WTC11 (cell line): ENCODE results near the gene ADGRL2. TPM values are rescaled to one million over a fixed set of nuclear protein-coding genes. Genes with fewer than 3 reads are reported as not detected.

ENCODE experiments used
- ATAC-seq: fragments of 200-7000 bp; cut with Tn5 transposase; 2 replicates; pipeline ENCODE4 v1.10.0; 2021; ENCODE audit warnings: mild to moderate bottlenecking, moderate library complexity
- CTCF ChIA-PET: fragments of 300-600 bp; sonication (Branson Sonifier 250); formaldehyde crosslinking; loops from one replicate; lab custom pipeline; 2021; ENCODE audit warnings: antibody characterized with exemption; lab: Charles Lee
- POLR2A ChIA-PET: fragments of 350-600 bp; sonication (Branson Sonifier 250); formaldehyde crosslinking; loops from one replicate; lab custom pipeline; 2021; ENCODE audit warnings: antibody characterized with exemption; lab: Charles Lee
- DNase-seq: peaks from one replicate; pipeline ENCODE4 v3.0.0; 2021; ENCODE audit warnings: low spot score
- H3K27ac Mint-ChIP-seq: 2 replicates; pipeline ENCODE4 v1.8.0; 2021; ENCODE audit warnings: mixed read lengths
- H3K27me3 Mint-ChIP-seq: 2 replicates; pipeline ENCODE4 v1.8.0; 2021; ENCODE audit warnings: low read depth, mild to moderate bottlenecking, moderate library complexity, mixed read lengths
- H3K36me3 Mint-ChIP-seq: 2 replicates; pipeline ENCODE4 v1.8.0; 2021; ENCODE audit warnings: mixed read lengths
- H3K4me1 Mint-ChIP-seq: 2 replicates; pipeline ENCODE4 v1.8.0; 2022; ENCODE audit warnings: mixed read lengths
- H3K4me3 Mint-ChIP-seq: 2 replicates; pipeline ENCODE4 v1.8.0; 2021; ENCODE audit warnings: mild to moderate bottlenecking, moderate library complexity, mixed read lengths
- H3K9me3 Mint-ChIP-seq: 2 replicates; pipeline ENCODE4 v1.8.0; 2021; ENCODE audit warnings: mixed read lengths
- EMX1 ChIP-seq: fragments of 250-450 bp; sonication (Bioruptor Pico); IDR thresholded peaks from 2 replicates; pipeline ENCODE4 v1.8.0; 2021; ENCODE audit warnings: mild to moderate bottlenecking
- FOXJ3 ChIP-seq: sonication (generic); formaldehyde crosslinking; IDR thresholded peaks from 2 replicates; pipeline ENCODE4 v1.9.0; 2021; ENCODE audit warnings: missing genetic modification reagents, mild to moderate bottlenecking, borderline replicate concordance
- MXD4 ChIP-seq: fragments of 250-450 bp; sonication (Bioruptor Pico); IDR thresholded peaks from 2 replicates; pipeline ENCODE4 v1.8.0; 2021; ENCODE audit warnings: mild to moderate bottlenecking, moderate library complexity, borderline replicate concordance
- MYBL2 ChIP-seq: sonication (generic); formaldehyde crosslinking; IDR thresholded peaks from 2 replicates; pipeline ENCODE4 v1.8.1; 2023; ENCODE audit warnings: mild to moderate bottlenecking, moderate library complexity, missing genetic modification reagents
- NFATC4 ChIP-seq: fragments of 250-450 bp; sonication (Bioruptor Pico); IDR thresholded peaks from 2 replicates; pipeline ENCODE4 v1.9.0; 2021; ENCODE audit warnings: mild to moderate bottlenecking
- NR2C2 ChIP-seq: sonication (generic); formaldehyde crosslinking; IDR thresholded peaks from 2 replicates; pipeline ENCODE4 v1.8.0; 2022; ENCODE audit warnings: mild to moderate bottlenecking, missing genetic modification reagents
- NR3C1 ChIP-seq: sonication (generic); formaldehyde crosslinking; conservative IDR thresholded peaks from 2 replicates; pipeline ENCODE4 v1.8.1; 2023; ENCODE audit warnings: low read depth, mild to moderate bottlenecking, missing genetic modification reagents
- RELA ChIP-seq: sonication (generic); formaldehyde crosslinking; IDR thresholded peaks from 2 replicates; pipeline ENCODE4 v1.8.1; 2022; ENCODE audit warnings: missing genetic modification reagents, mild to moderate bottlenecking, borderline replicate concordance
- SMAD3 ChIP-seq: sonication (generic); formaldehyde crosslinking; IDR thresholded peaks from 2 replicates; pipeline ENCODE4 v1.8.0; 2022; ENCODE audit warnings: missing genetic modification reagents, mild to moderate bottlenecking, borderline replicate concordance
- SP1 ChIP-seq: sonication (generic); formaldehyde crosslinking; conservative IDR thresholded peaks from 2 replicates; pipeline ENCODE4 v1.8.1; 2022; ENCODE audit warnings: missing genetic modification reagents
- TEAD4 ChIP-seq: sonication (generic); formaldehyde crosslinking; IDR thresholded peaks from 2 replicates; pipeline ENCODE4 v1.8.0; 2022; ENCODE audit warnings: mild to moderate bottlenecking, missing genetic modification reagents
- ZNF121 ChIP-seq: sonication (generic); formaldehyde crosslinking; IDR thresholded peaks from 2 replicates; pipeline ENCODE4 v1.8.0; 2023; ENCODE audit warnings: missing genetic modification reagents
- ZNF317 ChIP-seq: sonication (generic); formaldehyde crosslinking; IDR thresholded peaks from 2 replicates; pipeline ENCODE4 v1.8.1; 2023; ENCODE audit warnings: low read depth, mild to moderate bottlenecking, moderate library complexity, missing genetic modification reagents, borderline replicate concordance
- total RNA-seq: library from RNA; stranded (reverse); gene quantifications from 3 replicates; pipeline ENCODE4 v1.2.3, GENCODE V29; 2021
- TF ChIP-seq, protein P1 (sequence below): sonication (generic); formaldehyde crosslinking; IDR thresholded peaks from 2 replicates; pipeline ENCODE4 v1.8.0; 2023; ENCODE audit warnings: mild to moderate bottlenecking, missing genetic modification reagents
- TF ChIP-seq, protein P2 (sequence below): sonication (generic); formaldehyde crosslinking; conservative IDR thresholded peaks from 2 replicates; pipeline ENCODE4 v1.8.1; 2022; ENCODE audit warnings: mild to moderate bottlenecking, missing genetic modification reagents
- TF ChIP-seq, protein P3 (sequence below): fragments of 200-600 bp; IDR thresholded peaks from 2 replicates; pipeline ENCODE4 v1.8.0; 2022; ENCODE audit warnings: antibody characterized with exemption
- TF ChIP-seq, protein P4 (sequence below): sonication (generic); formaldehyde crosslinking; IDR thresholded peaks from 2 replicates; pipeline ENCODE4 v1.8.1; 2022; ENCODE audit warnings: mild to moderate bottlenecking, missing genetic modification reagents, moderate library complexity, borderline replicate concordance
- TF ChIP-seq, protein P5 (sequence below): sonication (generic); formaldehyde crosslinking; IDR thresholded peaks from 2 replicates; pipeline ENCODE4 v1.8.1; 2023; ENCODE audit warnings: mild to moderate bottlenecking, missing genetic modification reagents, borderline replicate concordance
- TF ChIP-seq, protein P6 (sequence below): sonication (generic); formaldehyde crosslinking; IDR thresholded peaks from 2 replicates; pipeline ENCODE4 v1.8.0; 2022; ENCODE audit warnings: mild to moderate bottlenecking, missing genetic modification reagents

The ADGRL2 gene
- total RNA-seq, 1 experiment from 2014 or later = 71.6 TPM

DNA sequence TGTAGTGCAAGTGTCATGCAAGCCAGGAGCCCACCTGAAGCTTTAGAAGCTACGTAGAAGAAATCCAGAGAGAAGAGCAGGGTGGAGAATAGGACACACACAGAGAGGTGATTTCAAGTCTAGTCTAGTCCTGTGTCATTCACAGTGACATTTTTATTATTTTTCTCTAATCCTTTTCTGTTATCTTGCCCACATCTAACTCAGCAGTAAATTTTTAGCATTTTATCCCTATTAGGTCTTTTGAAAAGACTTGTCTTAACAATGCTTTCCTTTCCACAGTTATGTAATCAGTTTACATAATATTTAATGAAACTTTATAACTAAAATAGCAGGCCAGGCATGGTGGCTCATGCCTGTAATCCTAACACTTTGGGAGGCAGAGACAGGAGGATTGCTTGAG lies 198.6 kb downstream of the ADGRL2 start:
- Mint-ChIP-seq H3K27ac (no peak overlapping the region), H3K9me3 (no peaks in the 10 kb centered on the region), H3K4me3 (no peak overlapping the region), H3K36me3 (no peaks in the 10 kb centered on the region), H3K27me3 (no peaks in the 10 kb centered on the region), H3K4me1 (peaks cover 9% of the 10 kb centered on the region)
- DNase-seq (no peak), ATAC-seq (no peak)
- no peak for TF ChIP-seq FOXJ3 (CRISPR knock-in tag)
- TF ChIP-seq SP1 (CRISPR knock-in tag) = no peak
- no peak for TF ChIP-seq MYBL2 (CRISPR knock-in tag)
- no peak for TF ChIP-seq NFATC4 (CRISPR knock-in tag)
- no peak for TF ChIP-seq SMAD3 (CRISPR knock-in tag)
- TF ChIP-seq, protein P1, sequence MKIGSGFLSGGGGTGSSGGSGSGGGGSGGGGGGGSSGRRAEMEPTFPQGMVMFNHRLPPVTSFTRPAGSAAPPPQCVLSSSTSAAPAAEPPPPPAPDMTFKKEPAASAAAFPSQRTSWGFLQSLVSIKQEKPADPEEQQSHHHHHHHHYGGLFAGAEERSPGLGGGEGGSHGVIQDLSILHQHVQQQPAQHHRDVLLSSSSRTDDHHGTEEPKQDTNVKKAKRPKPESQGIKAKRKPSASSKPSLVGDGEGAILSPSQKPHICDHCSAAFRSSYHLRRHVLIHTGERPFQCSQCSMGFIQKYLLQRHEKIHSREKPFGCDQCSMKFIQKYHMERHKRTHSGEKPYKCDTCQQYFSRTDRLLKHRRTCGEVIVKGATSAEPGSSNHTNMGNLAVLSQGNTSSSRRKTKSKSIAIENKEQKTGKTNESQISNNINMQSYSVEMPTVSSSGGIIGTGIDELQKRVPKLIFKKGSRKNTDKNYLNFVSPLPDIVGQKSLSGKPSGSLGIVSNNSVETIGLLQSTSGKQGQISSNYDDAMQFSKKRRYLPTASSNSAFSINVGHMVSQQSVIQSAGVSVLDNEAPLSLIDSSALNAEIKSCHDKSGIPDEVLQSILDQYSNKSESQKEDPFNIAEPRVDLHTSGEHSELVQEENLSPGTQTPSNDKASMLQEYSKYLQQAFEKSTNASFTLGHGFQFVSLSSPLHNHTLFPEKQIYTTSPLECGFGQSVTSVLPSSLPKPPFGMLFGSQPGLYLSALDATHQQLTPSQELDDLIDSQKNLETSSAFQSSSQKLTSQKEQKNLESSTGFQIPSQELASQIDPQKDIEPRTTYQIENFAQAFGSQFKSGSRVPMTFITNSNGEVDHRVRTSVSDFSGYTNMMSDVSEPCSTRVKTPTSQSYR (CRISPR knock-in tag) = no peak
- no peak for TF ChIP-seq ZNF121 (CRISPR knock-in tag)
- TF ChIP-seq, protein P2, sequence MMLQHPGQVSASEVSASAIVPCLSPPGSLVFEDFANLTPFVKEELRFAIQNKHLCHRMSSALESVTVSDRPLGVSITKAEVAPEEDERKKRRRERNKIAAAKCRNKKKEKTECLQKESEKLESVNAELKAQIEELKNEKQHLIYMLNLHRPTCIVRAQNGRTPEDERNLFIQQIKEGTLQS (CRISPR knock-in tag) = no peak
- no peak for TF ChIP-seq NR3C1
- no peak for TF ChIP-seq TEAD4
- no peak for TF ChIP-seq EMX1
- TF ChIP-seq, protein P3, sequence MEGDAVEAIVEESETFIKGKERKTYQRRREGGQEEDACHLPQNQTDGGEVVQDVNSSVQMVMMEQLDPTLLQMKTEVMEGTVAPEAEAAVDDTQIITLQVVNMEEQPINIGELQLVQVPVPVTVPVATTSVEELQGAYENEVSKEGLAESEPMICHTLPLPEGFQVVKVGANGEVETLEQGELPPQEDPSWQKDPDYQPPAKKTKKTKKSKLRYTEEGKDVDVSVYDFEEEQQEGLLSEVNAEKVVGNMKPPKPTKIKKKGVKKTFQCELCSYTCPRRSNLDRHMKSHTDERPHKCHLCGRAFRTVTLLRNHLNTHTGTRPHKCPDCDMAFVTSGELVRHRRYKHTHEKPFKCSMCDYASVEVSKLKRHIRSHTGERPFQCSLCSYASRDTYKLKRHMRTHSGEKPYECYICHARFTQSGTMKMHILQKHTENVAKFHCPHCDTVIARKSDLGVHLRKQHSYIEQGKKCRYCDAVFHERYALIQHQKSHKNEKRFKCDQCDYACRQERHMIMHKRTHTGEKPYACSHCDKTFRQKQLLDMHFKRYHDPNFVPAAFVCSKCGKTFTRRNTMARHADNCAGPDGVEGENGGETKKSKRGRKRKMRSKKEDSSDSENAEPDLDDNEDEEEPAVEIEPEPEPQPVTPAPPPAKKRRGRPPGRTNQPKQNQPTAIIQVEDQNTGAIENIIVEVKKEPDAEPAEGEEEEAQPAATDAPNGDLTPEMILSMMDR = no peak
- TF ChIP-seq, protein P4, sequence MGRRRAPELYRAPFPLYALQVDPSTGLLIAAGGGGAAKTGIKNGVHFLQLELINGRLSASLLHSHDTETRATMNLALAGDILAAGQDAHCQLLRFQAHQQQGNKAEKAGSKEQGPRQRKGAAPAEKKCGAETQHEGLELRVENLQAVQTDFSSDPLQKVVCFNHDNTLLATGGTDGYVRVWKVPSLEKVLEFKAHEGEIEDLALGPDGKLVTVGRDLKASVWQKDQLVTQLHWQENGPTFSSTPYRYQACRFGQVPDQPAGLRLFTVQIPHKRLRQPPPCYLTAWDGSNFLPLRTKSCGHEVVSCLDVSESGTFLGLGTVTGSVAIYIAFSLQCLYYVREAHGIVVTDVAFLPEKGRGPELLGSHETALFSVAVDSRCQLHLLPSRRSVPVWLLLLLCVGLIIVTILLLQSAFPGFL = no peak
- TF ChIP-seq ZNF317 (CRISPR knock-in tag) = no peak
- TF ChIP-seq MXD4 (CRISPR knock-in tag) = no peak
- TF ChIP-seq RELA (CRISPR knock-in tag) = no peak
- no peak for TF ChIP-seq NR2C2 (CRISPR knock-in tag)
- TF ChIP-seq, protein P5, sequence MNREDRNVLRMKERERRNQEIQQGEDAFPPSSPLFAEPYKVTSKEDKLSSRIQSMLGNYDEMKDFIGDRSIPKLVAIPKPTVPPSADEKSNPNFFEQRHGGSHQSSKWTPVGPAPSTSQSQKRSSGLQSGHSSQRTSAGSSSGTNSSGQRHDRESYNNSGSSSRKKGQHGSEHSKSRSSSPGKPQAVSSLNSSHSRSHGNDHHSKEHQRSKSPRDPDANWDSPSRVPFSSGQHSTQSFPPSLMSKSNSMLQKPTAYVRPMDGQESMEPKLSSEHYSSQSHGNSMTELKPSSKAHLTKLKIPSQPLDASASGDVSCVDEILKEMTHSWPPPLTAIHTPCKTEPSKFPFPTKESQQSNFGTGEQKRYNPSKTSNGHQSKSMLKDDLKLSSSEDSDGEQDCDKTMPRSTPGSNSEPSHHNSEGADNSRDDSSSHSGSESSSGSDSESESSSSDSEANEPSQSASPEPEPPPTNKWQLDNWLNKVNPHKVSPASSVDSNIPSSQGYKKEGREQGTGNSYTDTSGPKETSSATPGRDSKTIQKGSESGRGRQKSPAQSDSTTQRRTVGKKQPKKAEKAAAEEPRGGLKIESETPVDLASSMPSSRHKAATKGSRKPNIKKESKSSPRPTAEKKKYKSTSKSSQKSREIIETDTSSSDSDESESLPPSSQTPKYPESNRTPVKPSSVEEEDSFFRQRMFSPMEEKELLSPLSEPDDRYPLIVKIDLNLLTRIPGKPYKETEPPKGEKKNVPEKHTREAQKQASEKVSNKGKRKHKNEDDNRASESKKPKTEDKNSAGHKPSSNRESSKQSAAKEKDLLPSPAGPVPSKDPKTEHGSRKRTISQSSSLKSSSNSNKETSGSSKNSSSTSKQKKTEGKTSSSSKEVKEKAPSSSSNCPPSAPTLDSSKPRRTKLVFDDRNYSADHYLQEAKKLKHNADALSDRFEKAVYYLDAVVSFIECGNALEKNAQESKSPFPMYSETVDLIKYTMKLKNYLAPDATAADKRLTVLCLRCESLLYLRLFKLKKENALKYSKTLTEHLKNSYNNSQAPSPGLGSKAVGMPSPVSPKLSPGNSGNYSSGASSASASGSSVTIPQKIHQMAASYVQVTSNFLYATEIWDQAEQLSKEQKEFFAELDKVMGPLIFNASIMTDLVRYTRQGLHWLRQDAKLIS (CRISPR knock-in tag) = no peak
- TF ChIP-seq, protein P6, sequence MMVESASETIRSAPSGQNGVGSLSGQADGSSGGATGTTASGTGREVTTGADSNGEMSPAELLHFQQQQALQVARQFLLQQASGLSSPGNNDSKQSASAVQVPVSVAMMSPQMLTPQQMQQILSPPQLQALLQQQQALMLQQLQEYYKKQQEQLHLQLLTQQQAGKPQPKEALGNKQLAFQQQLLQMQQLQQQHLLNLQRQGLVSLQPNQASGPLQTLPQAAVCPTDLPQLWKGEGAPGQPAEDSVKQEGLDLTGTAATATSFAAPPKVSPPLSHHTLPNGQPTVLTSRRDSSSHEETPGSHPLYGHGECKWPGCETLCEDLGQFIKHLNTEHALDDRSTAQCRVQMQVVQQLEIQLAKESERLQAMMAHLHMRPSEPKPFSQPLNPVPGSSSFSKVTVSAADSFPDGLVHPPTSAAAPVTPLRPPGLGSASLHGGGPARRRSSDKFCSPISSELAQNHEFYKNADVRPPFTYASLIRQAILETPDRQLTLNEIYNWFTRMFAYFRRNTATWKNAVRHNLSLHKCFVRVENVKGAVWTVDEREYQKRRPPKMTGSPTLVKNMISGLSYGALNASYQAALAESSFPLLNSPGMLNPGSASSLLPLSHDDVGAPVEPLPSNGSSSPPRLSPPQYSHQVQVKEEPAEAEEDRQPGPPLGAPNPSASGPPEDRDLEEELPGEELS = no peak
- CTCF ChIA-PET = no interaction called here
- POLR2A ChIA-PET = no interaction called here
